Central memory CD8-positive, alpha-beta T cell (primary cell): ENCODE results near the gene SLC36A1.
"Not testable (repeated sequence)": the region's sequence is repeated elsewhere in the genome, so short reads cannot be mapped to it uniquely, and the experiment has no call there.

Experiments
- ATAC-seq: fragments of 150-1000 bp; cut with Tn5 transposase; replicated peaks from 2 replicates; pipeline ENCODE4 v1.10.0; 2022; ENCODE audit warnings: mild to moderate bottlenecking, moderate FRiP score, moderate number of reproducible peaks; ENCODE audit not compliant: poor library complexity, severe bottlenecking; ENCODE audit errors: extremely low read depth
- DNase-seq, 2 donors: peaks; one replicate each; pipeline ENCODE4 v3.0.0; 2021; ENCODE audit warnings: low spot score in 2 of 2
- H3K27ac Mint-ChIP-seq: one replicate; pipeline ENCODE4 v1.8.0; 2022; ENCODE audit warnings: low read depth, mild to moderate bottlenecking, moderate library complexity, mixed read lengths
- H3K27me3 Mint-ChIP-seq: one replicate; pipeline ENCODE4 v1.8.0; 2022; ENCODE audit warnings: mixed read lengths
- H3K36me3 Mint-ChIP-seq: one replicate; pipeline ENCODE4 v1.8.0; 2022; ENCODE audit warnings: mild to moderate bottlenecking, moderate library complexity, mixed read lengths; ENCODE audit not compliant: insufficient read depth
- H3K4me1 Mint-ChIP-seq: one replicate; pipeline ENCODE4 v1.8.0; 2022; ENCODE audit warnings: mixed read lengths
- H3K4me3 Mint-ChIP-seq: one replicate; pipeline ENCODE4 v1.8.0; 2022; ENCODE audit warnings: mild to moderate bottlenecking, moderate library complexity, mixed read lengths
- H3K9me3 Mint-ChIP-seq: one replicate; pipeline ENCODE4 v1.8.0; 2022; ENCODE audit warnings: mixed read lengths

The SLC36A1 gene

DNA sequence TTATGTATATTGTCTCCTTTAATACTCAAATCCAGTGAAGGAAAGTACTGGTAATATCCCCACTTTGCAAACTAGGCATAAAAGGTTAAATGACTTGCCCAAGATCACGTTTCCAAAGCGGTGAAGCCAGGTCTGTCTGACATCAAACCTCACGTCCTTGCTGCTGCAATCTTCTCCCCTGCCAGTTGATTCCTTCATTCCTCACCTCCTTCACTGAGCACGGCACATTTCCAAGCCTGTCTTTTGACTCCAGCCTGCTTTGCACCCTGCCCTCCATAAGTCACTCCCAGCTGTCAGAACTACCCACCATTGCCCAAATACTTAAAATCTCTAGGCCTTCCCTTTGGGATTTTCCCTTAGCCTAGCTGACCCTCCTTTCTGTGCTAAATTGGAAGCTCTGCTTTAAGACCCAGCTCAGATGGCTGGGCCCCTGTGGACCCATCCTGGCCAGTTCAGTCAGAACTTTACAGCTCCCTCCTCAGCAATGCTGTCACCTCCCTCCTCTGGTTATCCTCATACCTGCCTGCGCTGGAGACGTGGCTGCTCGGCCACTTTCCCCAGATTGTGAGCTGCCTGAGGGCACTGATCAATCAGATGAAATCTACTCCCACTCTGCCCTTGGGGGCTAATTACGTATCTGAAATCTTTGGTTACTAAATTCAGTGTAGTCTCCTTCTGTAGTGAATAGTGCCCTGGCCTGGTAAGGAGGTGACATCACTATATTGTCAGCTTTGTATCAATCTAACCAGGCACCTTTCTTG, 51.2 kb downstream of the SLC36A1 start:
- ATAC-seq (no peak), DNase-seq (no peak)
- Mint-ChIP-seq H3K9me3 (no peaks in the 10 kb centered on the region), H3K4me1 (peaks cover 6% of the 10 kb centered on the region), H3K27me3 (no peaks in the 10 kb centered on the region), H3K36me3 (peaks cover 1% of the 10 kb centered on the region), H3K4me3 (no peak overlapping the region), H3K27ac (peak overlapping the region; percentile 4)

DNA sequence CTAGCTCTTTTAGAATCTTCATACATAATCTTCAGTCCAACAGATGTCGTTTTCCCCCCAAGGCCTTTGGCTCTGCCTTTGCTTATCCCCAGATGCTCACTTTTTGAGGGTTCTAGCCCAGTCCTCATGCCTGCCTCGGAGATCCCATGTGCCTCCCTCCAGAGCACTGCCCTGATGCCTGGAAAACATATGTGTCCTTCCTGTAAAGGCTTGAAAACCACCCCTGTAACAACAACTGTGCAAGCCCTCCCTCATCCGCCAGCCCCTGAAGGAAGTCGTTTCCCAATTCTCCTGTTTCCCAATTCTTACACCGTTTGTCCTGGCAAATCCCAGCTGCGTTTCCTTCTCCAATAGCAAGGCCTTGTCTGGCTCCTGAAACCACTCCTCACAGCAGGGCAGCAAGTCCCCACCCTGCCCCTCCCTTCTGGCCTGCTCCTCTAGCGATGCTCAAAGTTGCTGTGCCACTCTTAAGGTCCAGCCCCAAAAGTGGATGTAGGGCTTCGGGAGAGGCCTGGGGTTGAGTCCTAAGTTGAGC, 52.2 kb downstream of the SLC36A1 start:
- no peaks in the 10 kb centered on the region for H3K27me3 Mint-ChIP-seq
- H3K36me3 Mint-ChIP-seq, result peaks cover 1% of the 10 kb centered on the region
- peaks cover 6% of the 10 kb centered on the region for H3K4me1 Mint-ChIP-seq
- H3K27ac Mint-ChIP-seq, result no peak overlapping the region
- no peak for DNase-seq
- no peak overlapping the region for H3K4me3 Mint-ChIP-seq
- H3K9me3 Mint-ChIP-seq, result no peaks in the 10 kb centered on the region
- no peak for ATAC-seq

DNA sequence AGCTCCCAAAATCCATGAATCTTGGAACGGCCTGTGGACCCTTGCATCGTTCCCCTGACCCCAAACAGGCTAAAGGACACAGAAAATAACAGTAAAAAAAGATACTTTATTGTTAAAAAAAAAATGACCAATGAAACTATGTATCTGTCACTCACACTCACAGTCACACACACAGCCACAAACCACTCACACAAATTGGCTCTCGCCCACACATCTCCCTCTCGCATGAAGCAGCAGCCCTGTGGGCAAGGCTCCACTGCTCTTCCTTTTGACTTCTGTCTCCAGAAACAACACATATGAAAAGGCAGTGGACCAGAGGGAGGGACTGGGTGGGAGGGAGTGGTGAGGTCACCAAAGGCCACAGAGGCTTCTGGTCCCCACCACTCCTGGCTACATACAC, 56.6 kb downstream of the SLC36A1 start:
- Mint-ChIP-seq H3K27ac (no peak overlapping the region), H3K4me3 (no peak overlapping the region), H3K27me3 (no peaks in the 10 kb centered on the region), H3K4me1 (peaks cover 6% of the 10 kb centered on the region), H3K9me3 (no peaks in the 10 kb centered on the region), H3K36me3 (no peaks in the 10 kb centered on the region)
- no peak for ATAC-seq
- no peak for DNase-seq

DNA sequence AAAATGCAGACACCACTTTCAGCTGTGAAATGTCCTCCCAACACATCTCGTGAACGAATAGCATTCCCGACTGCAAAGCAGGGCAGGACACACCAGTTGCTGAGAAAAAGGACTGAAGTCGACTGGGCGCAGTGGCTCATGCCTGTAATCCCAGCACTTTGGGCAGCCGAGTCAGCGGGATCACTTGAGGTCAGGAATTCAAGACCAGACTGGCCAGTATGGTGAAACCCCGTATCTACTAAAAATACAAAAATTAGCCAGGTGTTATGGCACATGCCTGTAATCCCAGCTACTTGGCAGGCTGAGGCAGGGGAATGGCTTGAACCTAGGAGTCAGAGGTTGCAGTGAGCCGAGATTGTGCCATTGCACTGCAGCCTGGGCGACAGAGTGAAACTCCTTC, 60.9 kb downstream of the SLC36A1 start:
- H3K9me3 Mint-ChIP-seq, H3K4me3 Mint-ChIP-seq, H3K4me1 Mint-ChIP-seq, H3K27me3 Mint-ChIP-seq, ATAC-seq, DNase-seq, H3K27ac Mint-ChIP-seq, H3K36me3 Mint-ChIP-seq: not testable (repeated sequence)

DNA sequence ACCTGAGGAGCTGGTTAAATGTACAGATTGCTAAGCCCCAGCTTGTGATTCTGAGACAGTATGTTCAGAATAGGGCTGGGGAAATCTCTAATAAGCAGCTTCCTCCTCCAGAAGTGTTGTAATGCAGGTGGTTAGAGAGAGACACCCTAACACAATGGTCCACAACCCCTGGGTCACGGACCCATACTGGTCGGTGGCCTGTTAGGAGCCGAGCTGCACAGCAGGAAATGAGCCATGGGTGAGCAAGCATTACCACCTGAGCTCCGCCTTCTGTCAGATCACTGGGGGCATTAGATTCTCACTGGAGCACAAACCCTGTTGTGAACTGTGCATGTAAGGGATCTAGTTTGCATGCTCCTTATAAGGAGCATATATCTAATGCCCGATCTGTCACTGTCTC, 61.8 kb downstream of the SLC36A1 start:
- ATAC-seq (no peak), DNase-seq (no peak)
- Mint-ChIP-seq H3K36me3 (no peaks in the 10 kb centered on the region), H3K27me3 (no peaks in the 10 kb centered on the region), H3K27ac (no peak overlapping the region), H3K4me3 (no peak overlapping the region), H3K4me1 (no peaks in the 10 kb centered on the region), H3K9me3 (no peaks in the 10 kb centered on the region)

DNA sequence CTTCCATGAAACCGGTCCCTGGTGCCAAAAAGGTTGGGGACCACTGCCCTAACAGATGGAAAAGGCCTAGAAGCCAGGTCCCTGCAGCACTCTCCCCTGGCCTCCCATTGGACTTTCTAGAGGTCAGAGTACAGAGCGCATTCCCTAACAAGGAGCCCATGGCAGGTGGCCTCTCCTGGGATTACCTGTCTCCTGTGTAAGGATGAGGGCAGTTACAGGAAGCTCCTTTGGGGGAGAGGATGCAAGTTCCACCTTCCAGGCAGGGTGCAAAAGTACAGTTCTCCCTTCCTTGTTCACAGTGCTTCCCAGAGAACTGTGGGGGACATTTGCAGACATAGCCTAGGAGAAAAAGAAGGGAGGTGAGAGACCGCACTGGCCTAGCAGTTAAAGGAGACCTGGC, 62.4 kb downstream of the SLC36A1 start:
- no peak overlapping the region for H3K27ac Mint-ChIP-seq
- H3K4me3 Mint-ChIP-seq, result no peak overlapping the region
- no peaks in the 10 kb centered on the region for H3K4me1 Mint-ChIP-seq
- no peaks in the 10 kb centered on the region for H3K27me3 Mint-ChIP-seq
- DNase-seq (no peak), ATAC-seq (no peak)
- no peaks in the 10 kb centered on the region for H3K9me3 Mint-ChIP-seq
- no peaks in the 10 kb centered on the region for H3K36me3 Mint-ChIP-seq

- no peaks in the 10 kb centered on the region for H3K36me3 Mint-ChIP-seq
- no peak overlapping the region for H3K27ac Mint-ChIP-seq
- no peaks in the 10 kb centered on the region for H3K27me3 Mint-ChIP-seq
- ATAC-seq (no peak), DNase-seq (no peak)
- H3K4me1 Mint-ChIP-seq, result no peaks in the 10 kb centered on the region
- H3K4me3 Mint-ChIP-seq, result no peak overlapping the region
- H3K9me3 Mint-ChIP-seq, result no peaks in the 10 kb centered on the region
Measured at GRCh38 chr5:151517122-151517920, 69.9 kb downstream of the SLC36A1 start.

- ATAC-seq (no peak), DNase-seq (no peak)
- Mint-ChIP-seq H3K27ac (no peak overlapping the region), H3K36me3 (no peaks in the 10 kb centered on the region), H3K27me3 (no peaks in the 10 kb centered on the region), H3K4me3 (no peak overlapping the region), H3K4me1 (no peaks in the 10 kb centered on the region), H3K9me3 (no peaks in the 10 kb centered on the region)
Measured at GRCh38 chr5:151520294-151520693, 72.9 kb downstream of the SLC36A1 start.

DNA sequence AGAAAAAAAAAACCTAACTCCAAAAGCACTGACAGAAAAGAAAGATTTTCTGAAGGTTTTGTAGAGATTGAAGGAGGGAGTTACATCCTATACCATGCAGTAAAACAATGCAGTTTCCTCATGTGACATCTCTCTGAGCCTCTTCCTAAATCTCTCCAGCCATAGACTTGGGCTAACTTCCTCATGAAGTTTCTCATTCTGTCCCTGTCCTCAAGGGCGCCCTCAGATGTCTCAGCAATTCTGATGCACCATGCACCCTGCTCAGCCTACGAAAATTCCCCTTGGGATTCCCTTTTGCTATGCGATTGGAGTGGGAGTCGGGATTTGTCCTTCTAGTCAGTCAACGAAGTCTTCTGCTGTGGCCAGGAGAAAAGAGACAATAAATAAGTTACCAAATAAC, 74.8 kb downstream of the SLC36A1 start:
- Mint-ChIP-seq H3K36me3 (no peaks in the 10 kb centered on the region), H3K4me1 (no peaks in the 10 kb centered on the region), H3K9me3 (no peaks in the 10 kb centered on the region), H3K4me3 (no peak overlapping the region), H3K27me3 (no peaks in the 10 kb centered on the region), H3K27ac (no peak overlapping the region)
- DNase-seq (no peak), ATAC-seq (no peak)

DNA sequence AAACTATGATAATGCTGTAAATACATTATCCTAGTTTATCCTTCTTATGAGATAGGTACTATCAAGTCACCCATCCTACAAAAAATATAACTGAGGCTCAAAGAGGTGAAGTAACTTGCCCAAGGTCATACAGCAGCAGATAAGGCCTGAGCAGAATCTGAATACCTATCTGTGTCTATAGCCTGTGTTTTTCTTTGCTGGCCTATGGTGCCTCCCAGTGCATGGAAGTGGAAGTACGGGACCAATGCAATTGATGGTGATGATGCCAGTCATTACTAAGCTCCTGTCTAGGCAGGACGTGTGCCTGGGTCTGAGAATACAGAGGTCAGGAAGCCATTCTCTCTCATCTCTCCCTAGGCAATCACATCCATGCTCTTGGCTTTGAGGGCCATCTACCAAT, 75.9 kb downstream of the SLC36A1 start:
- ATAC-seq, result no peak
- DNase-seq, result no peak
- H3K27ac Mint-ChIP-seq, result no peak overlapping the region
- H3K4me3 Mint-ChIP-seq, result no peak overlapping the region
- no peaks in the 10 kb centered on the region for H3K27me3 Mint-ChIP-seq
- no peaks in the 10 kb centered on the region for H3K9me3 Mint-ChIP-seq
- H3K36me3 Mint-ChIP-seq, result no peaks in the 10 kb centered on the region
- no peaks in the 10 kb centered on the region for H3K4me1 Mint-ChIP-seq

DNA sequence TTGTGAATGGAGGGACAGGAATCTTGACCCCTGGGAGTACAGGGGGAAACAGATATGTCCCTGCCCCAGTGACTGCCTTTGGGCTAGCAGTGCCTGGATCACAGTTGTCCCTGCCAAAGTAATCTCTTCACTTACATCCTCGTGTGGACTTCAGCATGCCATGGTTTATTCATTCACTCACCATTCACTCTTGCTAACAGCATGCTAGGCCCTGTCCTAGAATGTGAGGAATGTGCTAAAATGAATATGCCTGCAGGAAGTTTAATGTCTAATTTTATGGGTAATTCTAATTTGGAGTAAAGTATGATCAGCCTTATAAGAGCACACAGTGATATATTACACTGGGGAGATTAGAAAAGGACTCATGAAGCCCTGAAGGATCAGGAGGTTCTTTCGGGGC, 80.8 kb downstream of the SLC36A1 start:
- ATAC-seq (no peak), DNase-seq (no peak)
- no peak overlapping the region for H3K27ac Mint-ChIP-seq
- no peaks in the 10 kb centered on the region for H3K4me1 Mint-ChIP-seq
- H3K36me3 Mint-ChIP-seq, result no peaks in the 10 kb centered on the region
- peaks cover 15% of the 10 kb centered on the region for H3K27me3 Mint-ChIP-seq
- no peak overlapping the region for H3K4me3 Mint-ChIP-seq
- H3K9me3 Mint-ChIP-seq, result no peaks in the 10 kb centered on the region

DNA sequence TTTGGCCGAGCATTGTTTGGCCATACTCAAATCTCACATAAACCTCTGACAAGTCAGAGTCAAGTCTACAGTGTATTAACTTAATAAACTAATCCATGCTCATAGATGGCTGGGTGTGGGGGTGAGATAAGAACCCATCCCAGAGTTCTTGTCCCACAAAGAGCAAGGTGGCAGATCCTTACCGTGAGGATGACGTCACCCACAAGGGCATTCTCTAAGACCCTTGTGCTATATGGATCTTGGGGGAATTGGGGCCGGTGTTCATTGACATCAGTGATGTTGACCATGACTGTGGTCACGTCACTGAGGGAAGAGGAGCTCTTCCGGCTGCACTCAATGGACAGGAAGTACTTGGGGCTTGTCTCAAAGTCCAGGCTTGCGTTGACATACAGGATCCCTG, 81.6 kb downstream of the SLC36A1 start:
- H3K27ac Mint-ChIP-seq, result no peak overlapping the region
- DNase-seq (no peak), ATAC-seq (no peak)
- no peak overlapping the region for H3K4me3 Mint-ChIP-seq
- H3K9me3 Mint-ChIP-seq, result no peaks in the 10 kb centered on the region
- H3K36me3 Mint-ChIP-seq, result no peaks in the 10 kb centered on the region
- H3K27me3 Mint-ChIP-seq, result peaks cover 15% of the 10 kb centered on the region
- H3K4me1 Mint-ChIP-seq, result no peaks in the 10 kb centered on the region

DNA sequence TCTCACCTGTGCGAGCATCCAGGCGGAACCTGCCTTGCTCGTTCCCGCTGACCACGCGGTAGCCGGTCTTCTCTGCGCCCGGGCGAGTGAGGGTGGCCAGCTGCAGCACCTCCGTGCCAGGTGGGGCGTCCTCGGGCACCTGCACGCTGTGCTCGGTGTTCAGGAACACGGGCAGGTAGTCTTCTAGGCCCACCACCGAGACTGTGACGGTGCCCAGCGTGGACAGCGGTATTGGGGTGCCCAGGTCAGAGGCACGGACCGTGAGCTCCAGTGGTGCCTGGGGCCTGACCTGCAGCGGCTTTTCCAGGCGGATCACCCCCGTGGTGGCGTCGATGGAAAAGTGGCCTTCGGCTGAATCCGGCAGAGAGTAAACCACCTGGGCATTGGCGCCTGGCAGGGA, 84.2 kb downstream of the SLC36A1 start:
- H3K4me1 Mint-ChIP-seq, result no peaks in the 10 kb centered on the region
- peaks cover 21% of the 10 kb centered on the region for H3K27me3 Mint-ChIP-seq
- DNase-seq (no peak), ATAC-seq (no peak)
- no peaks in the 10 kb centered on the region for H3K36me3 Mint-ChIP-seq
- no peak overlapping the region for H3K27ac Mint-ChIP-seq
- H3K4me3 Mint-ChIP-seq, result no peak overlapping the region
- no peaks in the 10 kb centered on the region for H3K9me3 Mint-ChIP-seq
